GM21717 (cell line): Measurements from ENCODE around the gene IGLL5.
A peak's percentile ranks its signal among the peaks of the same experiment; 100 is the strongest.

Experiments
- ATAC-seq: cut with Tn5 transposase; IDR thresholded peaks from one replicate; pipeline ENCODE4 v1.9.1; 2021; ENCODE audit warnings: mild to moderate bottlenecking, moderate library complexity; ENCODE audit not compliant: unreplicated experiment

The IGLL5 gene

DNA sequence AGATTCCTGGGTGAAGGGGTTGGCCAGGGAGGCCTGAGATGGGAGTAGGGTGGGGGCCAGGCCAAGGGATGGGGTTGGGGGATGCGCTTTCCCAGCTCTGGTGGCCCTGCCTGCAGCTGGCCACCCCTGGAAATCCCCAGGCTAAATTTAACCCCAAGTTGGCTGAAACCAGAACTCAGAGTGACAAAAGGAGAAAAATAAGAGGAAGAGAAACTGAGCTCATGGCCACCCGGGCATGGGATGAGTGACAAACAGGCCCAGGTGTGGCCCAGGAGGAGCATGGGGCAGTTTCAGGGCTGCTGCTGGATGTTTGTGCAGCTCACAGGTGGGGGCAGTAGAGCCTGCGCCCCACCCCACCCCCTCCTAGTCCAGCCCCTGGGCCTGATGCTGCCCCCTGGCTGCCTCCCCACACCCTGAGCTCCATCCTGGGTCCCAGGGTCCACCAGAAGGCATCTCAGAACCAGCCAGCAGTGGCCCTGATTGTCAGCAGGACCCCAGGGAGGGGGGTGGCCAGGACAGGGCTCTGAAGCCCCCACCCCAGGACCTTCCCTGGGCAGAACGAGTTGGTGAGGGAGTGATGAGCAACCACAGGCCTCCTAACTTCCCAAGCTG, 48.0 kb downstream of the IGLL5 start:
- peak; percentile 75 for ATAC-seq

DNA sequence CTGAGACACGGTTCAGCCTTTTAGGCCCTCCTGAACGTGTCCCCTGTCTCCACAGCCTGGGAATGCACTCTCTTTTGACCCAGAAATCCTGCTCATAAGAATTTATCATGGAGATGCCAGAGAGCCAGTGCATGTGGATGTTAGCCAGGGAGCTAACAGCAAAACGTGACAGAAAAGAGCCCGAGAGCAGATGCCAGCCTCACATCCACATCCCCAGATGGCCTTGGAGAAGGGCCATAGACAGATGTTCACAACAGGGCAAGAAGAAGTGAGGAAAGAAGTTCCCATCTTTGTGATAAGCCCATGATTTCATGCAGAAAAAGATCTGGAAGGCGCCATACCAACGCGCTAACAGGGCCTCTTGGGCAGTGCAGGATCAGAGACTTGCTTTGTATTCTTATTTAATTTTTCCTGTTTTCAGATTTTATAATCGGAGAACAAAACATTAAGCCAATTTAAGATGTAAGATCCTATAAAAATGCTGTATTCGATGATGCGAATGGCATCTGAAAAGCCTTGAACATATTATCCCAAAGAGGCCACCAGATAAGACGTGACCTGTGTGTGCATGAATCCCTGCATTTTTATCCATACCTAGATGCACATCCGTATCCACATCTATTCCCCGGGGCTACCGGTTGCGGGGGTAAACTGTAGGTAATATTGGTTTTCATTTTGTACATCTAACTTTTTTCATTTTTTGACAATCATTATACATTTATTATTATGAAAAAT, 48.7 kb downstream of the IGLL5 start:
- no peak for ATAC-seq

DNA sequence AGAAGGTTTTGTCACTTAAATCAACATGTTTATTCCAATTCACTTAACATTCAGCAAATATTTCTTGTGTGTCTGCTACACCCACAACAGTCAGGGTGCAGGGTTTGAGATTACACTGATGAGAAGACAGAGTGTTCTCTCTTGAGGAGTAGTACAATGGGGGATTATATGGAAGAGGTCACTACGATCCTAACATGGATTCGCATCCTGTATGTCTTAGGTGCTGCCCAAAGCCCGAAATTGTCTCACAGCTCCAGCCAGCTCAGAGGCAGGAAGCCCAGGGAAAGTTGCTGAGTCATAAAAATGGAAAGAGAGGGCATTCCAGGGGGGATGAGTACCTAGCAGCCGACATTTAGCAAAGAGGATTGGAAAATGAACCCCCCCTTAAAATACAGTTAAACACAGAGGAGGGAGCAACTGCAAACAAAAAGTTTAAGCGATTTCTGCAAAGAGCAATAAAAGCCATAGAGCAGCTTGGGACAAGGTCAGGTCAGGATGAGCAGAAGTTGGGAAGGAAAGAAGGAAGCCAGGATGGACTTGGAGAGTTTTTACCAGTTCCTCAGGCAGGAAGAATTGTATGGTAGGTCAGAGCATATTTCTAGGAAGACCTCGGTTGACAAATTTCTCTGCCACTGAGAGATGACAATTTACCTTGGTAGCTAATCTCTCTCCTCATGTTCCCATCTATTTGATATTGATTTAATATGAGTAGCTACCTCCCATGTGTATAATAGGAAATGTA, 49.5 kb downstream of the IGLL5 start:
- no peak for ATAC-seq

DNA sequence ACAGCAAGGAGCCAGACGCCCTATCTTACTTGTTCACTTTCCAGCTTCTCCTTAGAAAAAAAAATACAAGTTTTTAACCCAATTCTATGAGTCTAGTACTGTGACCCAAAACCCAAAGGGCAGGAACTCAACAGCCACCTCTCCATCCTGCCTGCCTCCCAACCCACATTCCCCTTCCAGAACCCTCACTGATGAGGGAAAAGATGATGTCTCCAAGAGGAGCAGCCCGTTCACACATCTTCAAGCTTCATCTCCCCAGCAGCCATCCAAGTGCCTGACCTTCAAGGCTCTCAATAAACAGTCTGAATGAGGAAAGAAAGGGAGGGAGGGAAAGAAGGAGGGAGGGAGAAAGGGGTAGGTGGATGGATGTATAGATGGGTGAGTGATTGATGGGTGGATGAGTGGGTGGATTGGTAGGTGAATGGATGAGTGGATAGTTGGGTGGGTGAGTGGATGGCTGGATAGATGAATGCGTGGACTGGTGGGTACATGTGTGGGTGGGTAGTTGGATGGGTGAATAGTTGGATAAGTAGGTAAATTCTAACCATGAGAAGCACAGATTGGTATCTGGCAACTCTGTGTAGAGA, 50.4 kb downstream of the IGLL5 start:
- no peak for ATAC-seq

GRCh38 chr22:22938672-22939587, 51.3 kb downstream of the IGLL5 start:
- no peak for ATAC-seq

DNA sequence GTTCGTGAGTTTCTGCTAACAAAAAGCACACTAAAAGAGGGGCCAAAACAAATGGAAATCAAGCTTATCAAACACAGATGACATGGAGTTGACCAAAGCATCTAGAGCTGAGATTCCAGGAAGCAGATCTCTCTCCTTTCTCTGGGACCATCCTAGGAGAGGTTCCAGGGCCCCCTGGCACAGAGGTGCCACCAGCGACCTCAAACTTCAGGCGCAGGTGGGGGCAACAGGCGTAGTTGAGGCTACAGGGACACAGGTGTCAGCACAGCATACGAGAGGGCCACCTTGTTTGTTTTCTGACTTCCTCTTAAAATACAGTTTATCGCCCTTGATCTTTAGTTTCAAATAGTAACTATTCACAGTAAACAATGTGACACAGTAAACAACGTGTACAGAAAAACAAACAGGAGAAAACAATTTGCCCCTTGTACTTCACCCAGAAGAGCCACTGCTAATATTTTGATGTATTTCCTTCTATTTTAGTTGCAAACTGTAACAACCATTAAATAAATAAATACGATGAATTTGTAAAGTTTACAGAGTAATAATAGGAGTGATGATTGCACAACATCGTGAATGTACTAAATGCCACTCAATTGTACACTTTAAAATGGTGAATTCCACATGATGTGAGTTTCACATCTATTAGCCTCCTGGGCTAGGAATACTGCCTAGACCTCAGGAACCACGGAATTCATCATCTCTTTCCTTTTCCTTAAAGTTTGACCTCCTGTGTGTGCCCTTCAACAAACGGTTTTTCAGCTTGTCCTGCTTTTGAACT, 52.2 kb downstream of the IGLL5 start:
- no peak for ATAC-seq

DNA sequence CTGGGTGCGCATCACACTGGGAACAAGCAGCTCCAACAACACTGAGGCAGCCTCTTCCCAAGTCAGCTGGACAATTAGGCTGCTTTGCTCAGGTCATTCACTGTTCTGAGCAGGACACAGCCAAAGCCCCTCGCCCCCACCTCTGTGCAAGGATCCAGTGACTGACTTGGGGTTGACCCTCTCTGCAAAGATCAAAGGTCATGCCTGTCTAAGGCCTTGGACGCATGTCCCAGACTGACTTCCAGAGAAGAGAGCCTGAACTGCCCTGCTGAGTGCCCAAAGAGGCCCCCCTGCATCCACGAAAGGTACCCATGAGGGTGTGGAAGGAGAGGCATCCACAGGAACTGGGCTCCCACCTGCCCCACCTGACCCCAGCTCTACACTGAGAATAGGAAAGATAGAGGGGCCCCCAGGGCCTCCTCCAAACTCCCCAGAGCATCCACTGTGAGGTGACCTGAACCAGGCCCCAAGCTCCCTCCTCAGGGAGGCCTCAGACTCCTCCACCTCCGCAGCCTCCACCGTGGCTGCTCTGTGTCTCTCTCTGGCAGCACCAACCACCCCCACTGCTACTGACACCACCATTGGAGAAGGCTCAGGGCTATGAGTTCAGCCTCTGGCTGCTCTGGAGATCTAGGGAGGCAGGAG, 53.5 kb downstream of the IGLL5 start:
- no peak for ATAC-seq

DNA sequence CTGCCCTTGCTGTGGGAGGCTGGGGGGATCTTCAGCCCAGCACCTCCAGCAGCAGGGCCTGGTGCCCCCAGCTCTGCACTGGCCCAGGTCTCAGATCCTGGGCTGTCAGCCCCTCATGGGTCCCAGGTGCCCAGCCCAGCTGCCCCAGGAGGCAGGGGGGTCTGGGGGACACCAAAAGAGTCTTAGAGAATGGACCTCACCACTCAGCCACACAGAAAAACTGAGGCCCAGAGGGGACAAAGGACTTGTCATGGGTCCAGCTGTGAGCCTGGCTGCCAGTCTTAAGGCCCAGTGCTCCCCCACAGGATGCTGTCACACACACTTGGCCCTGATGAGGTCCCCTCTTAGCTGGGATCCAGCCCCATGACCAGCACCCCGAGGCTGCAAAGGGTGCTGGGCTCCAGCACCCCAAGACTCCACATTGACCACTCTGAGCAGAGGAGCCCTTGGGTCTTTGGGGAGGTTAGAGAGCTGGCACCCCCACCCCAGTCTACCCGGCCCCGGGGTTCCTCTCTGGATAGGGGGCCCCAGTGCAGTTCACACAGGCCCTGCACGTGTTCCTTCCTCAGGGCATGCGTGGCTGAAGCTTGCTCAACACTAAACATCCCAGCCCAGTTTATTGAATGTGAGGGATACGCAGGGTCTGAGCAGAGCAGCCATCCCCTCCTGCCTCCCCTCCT, 54.4 kb downstream of the IGLL5 start:
- ATAC-seq, result no peak

DNA sequence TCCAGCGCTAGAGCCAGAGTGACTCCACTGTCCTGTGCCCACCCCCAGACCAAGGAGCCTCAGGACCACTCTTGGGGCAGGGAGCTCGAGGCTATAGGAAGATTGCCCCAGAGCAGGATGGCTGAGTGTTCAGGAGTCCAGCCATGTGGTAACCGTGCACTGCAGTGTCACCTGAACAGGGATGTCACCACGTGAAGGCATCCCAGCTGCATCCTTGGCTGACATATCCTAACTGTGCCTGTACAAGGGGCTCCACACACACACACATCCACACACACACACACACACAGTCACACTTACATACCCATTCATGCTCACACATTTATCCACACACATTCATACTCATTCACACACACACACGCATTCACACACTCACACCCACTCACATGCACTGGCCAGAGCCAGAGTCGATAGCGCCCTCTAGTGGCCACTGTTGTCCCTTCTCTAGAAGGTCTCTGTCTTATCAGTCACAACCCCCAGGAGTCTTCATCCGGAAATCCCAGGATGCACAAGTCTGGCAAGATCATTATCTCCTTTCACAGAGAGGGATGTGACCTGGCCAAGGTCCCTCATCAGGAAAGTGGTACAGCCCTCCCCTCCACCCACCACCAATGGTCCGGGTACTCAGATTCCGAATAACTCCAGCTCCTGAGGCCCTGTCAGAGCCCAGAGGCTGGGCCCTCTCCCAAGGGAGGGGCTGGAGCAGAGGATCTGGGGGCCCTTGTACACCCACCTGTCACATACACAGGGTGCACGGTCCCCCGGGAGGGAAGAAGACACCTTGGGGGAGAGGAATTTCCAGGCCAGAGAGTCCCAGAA, 55.1 kb downstream of the IGLL5 start:
- ATAC-seq, result no peak

GRCh38 chr22:22943521-22944267, 56.1 kb downstream of the IGLL5 start:
- ATAC-seq, result no peak

DNA sequence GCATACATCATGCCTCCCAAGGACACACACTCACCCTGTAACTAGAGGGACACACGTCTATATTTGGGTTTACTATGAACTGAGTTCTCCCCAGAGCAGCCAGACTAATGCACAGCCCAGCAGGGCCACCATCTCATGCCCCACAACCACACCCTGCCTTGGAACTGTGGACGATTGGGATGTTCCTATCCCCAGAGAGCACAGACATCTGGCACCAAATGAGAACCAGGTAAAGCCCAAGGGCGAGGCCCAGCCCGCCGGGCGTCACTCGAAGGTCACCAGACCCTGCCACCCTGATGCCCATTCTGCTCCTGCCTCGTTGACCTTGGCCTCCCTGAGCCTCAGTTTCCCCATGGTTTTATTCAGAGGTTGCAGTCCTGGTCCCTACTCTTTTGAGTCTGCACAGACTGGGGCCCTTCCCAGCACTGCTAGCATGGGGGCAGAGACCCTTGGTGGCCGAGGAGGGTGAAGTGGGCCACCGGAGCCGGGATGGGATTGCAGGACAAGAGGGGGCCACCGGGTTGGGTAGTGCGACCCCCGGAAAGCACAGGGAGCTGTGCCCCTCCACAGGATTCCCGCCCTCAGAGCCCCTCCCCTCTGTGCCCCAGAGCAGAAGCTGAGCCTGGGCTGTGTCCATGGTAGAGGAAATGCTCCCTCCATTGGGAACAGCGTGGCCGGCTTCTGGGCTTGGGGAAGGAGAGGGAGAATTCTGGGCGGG, 56.8 kb downstream of the IGLL5 start:
- no peak for ATAC-seq

- ATAC-seq, result no peak
Measured at GRCh38 chr22:22945195-22945594, 57.6 kb downstream of the IGLL5 start.
